GM19397 (cell line): ENCODE data around the gene RFXAP.

Source experiments
- ATAC-seq: cut with Tn5 transposase; IDR thresholded peaks from one replicate; pipeline ENCODE4 v1.9.1; 2021; ENCODE audit warnings: mild to moderate bottlenecking, moderate library complexity; ENCODE audit not compliant: unreplicated experiment

The RFXAP gene

DNA sequence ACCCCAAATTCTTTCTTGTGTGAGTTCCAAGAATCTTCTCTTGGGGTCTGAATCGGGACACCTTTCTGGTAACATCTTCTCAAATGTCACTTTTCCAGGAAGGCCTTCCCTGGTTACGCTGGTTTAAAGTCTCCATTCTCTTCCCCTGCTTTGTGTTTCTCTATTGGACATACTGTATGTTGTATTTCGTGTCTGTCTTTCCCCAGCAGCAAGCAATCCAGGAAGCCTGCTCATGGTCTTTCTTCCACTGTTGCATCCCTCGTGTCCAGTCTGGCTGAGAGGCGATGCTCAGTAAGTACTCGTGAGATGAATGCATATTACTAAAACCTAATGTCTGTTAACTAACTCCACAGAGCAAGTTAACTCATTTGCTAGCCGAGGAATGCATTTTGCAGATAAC lies 43.7 kb downstream of the RFXAP start:
- no peak for ATAC-seq

DNA sequence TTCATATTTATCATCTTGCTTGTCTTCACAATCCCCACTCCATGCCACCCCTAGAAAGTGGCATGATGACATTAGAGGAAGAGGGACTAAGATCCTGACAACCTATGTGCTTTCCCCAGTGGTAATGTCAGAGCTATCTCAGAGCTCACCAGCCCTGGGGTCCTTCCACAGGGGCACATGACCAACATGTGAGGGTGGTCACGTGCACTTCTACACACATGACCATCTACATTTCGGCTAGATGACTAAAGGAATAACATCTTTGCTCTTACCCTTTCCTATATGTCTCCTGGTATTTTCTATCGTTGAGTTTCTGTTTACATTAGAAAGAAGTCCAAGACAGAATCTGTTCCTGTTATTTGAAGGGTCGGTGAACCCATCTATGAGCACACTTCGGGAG lies 46.2 kb downstream of the RFXAP start:
- ATAC-seq, result no peak

DNA sequence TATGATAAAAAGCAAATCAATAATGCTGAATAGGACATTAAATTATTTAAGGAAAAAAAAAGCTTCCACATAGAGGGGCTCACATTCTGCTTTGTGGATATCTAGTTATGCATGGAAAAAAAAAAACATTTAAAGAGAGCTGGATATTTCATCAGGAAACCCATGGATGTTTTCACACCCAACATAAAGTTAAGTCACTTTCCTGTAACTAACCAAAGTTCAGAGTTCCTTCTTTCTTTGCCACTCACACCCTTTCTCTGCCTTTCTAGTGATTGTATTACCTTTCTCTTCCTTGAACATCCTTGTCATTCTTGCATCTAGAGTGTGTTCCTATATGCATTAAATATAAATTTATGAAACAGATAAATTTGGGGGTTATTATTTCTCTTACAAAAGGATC lies 47.2 kb downstream of the RFXAP start:
- ATAC-seq, result no peak

DNA sequence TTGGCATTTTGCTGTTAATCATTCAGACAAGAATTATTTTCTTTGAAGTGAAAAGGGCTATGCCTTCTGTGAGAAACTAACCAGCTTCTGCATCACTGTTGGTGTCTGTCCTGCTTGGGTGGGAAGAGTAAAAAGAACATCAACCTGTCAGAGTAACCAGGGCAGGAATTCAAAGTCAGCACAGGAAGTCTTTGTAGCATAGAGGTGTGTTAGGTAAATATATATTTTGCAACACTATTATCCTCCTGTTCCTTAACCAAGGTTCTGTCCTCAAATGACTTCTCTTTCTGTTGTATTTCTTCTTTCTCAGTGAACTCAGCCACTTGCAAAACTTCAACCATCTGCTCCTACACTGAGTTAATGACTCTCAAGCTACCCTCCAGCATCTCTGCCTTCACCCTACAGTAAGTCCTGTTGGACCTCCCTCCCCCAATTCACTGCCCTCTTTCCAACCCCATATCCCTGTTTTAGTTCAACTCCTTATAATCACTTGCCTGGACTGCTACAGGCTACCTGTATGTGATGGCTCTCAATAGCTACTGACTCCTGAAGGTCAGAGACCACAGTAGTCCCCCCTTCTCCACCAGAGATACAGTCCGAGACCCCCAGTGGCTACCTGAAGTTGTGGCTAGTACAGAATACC lies 51.1 kb downstream of the RFXAP start:
- no peak for ATAC-seq

DNA sequence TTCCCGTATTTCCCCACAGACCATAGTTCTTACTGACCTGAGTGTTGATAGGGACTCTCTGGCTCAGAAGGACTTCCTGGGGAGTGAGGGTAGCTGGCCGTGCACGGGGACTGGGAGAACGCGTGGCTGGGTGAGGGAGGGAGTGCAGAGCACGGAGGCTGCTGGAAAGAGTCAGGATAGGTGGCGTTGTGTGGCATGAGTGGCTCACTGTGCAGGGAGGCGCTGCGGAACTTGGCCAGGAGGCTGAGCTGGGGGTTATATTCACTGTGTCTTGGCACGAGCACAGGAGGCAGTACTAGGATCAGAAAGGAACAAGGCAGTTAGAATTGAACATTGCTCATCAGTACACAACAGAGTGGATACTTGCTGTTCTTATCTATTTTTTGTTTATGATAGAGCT lies 53.6 kb downstream of the RFXAP start:
- no peak for ATAC-seq

DNA sequence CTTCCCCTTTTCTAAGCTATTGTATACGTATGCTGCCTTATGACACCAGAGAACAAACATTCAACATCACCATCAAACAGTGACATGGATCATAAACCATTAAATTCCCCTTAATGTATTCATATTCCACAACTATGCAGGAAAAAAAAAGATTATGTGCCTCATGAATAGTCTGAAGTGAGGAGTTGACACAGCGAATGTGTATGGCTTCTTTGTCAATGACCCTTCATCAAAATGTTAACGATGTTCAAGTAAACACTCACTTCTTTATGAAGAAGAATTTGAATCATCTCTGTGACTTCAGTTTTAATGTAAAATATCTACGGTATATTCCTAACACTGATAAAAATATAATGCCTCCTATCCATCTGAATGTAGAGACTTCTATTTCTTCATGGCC lies 56.4 kb downstream of the RFXAP start:
- no peak for ATAC-seq

DNA sequence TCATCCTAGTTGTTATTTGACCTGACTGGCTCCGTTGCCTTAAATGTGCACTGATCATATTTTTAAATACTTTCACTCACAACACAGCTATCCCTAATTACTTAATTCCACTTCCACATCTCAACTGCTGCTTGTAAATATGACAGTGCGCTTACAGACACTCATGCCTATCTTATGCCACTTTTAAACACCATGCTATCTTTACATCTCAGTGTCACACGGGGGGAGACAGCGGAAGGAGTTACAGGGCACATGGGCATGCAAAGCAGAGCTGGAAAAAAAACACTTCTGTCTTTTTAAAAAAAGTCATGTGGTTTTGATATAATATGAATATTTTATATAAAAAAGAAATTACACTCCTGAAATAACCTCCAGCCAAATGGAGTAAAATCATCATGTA lies 56.9 kb downstream of the RFXAP start:
- ATAC-seq, result no peak
